ENCODE measurements around the gene ANKRD29. TPM values are rescaled to one million over a fixed set of nuclear protein-coding genes. Genes with fewer than 3 reads are reported as not detected.

ANKRD29 gene
- total and polyA plus RNA-seq, 2 of the 4 experiments (the other 2 are of a cell fraction) = 0.18 to 0.31 TPM

GRCh38 chr18:23578891-23579653 lies 83.6 kb downstream of the ANKRD29 start:
- no TSS peak for BruUV-seq (replicated peaks)
- no peak overlapping the region for H2BK5ac ChIP-seq (ENCODE audit: low read depth, low read length, poor library complexity, severe bottlenecking)
- H3K4me2 ChIP-seq (ENCODE audit: low read depth, low read length) = 0 out of 2 replicates have a peak overlapping the region, but pooled peaks have one; percentile 42
- no peak overlapping the region for H4K8ac ChIP-seq (ENCODE audit: low read depth in 2 of 2, low read length in 2 of 2)
- no peak overlapping the region for H2AFZ ChIP-seq (replicated peaks; ENCODE audit: low read length, poor library complexity)
- H3K4me3 ChIP-seq (ENCODE audit: insufficient read depth, low read depth, low read length) = no peak overlapping the region
- dilution Hi-C loops (cut with HindIII; ENCODE audit: low sequenced_read_pairs, unreplicated experiment) = no loop called here
- no peak overlapping the region; the same call in 2 of the 3 replicates for H2BK15ac ChIP-seq (ENCODE audit: low read depth, low read length)
- peaks cover 19 to 51% of the 10 kb centered on the region in 2 experiments for H3K79me1 ChIP-seq (ENCODE audit: low read depth in 1 of 2, low read length in 2 of 2)
- H3K23ac ChIP-seq (ENCODE audit: low read depth, low read length) = no peak overlapping the region
- no peak overlapping the region for H3K18ac ChIP-seq (ENCODE audit: low read depth, low read length)
- peak; percentile 49 for DNase-seq
- POLR2A ChIA-PET (ENCODE audit: unreplicated experiment) = no interaction called here
- H3K56ac ChIP-seq (ENCODE audit: extremely low read depth, insufficient read depth, low read length) = no peak overlapping the region
- peak overlapping the region; percentile 3; the same call in 1 of the 2 replicates for H2AK5ac ChIP-seq (ENCODE audit: low read depth, low read length)
- WGBS, 2 experiments (ENCODE audit: extremely low coverage in 2 of 2, insufficient read length in 1 of 2) = 96% methylated on average over 6 of the region's 8 CpGs; no CpG with 5 or more reads in 1 of the 2 experiments
- peaks cover 9% of the 10 kb centered on the region for H3K4me1 ChIP-seq (ENCODE audit: control insufficient read depth, insufficient read depth, low read length)
- H3K4ac ChIP-seq (ENCODE audit: low read depth, low read length) = no peak overlapping the region
- peaks cover 60% of the 10 kb centered on the region for H4K20me1 ChIP-seq (ENCODE audit: insufficient read depth, low read length)
- peak overlapping the region; percentile 31; the same call in 1 of the 2 replicates for H4K91ac ChIP-seq (ENCODE audit: insufficient read depth, low read depth, low read length)
- H3K9ac ChIP-seq (ENCODE audit: low read depth, low read length) = no peak overlapping the region
- no peak for ATAC-seq (ENCODE audit: low read depth)
- intact Hi-C loops (cut with micrococcal nuclease) = no loop called here
- CTCF ChIA-PET = no interaction called here
- no peak overlapping the region for H2BK120ac ChIP-seq (ENCODE audit: low read depth, low read length)
- peak overlapping the region; percentile 36; the same call in 1 of the 2 replicates for H2BK20ac ChIP-seq (ENCODE audit: low read depth, low read length)
- peaks cover 8% of the 10 kb centered on the region for H3K36me3 ChIP-seq (ENCODE audit: control insufficient read depth, insufficient read depth, low read length)
- peaks cover 5% of the 10 kb centered on the region; the same call in 1 of the 2 replicates for H3K27me3 ChIP-seq (ENCODE audit: control insufficient read depth, insufficient read depth, low read length)
- no peak overlapping the region for H2AK9ac ChIP-seq (replicated peaks; ENCODE audit: low read depth, low read length, poor library complexity)
- H3K27ac ChIP-seq (ENCODE audit: insufficient read depth, low read length) = no peak overlapping the region
- H4K5ac ChIP-seq (ENCODE audit: low read depth, low read length) = no peak overlapping the region
- H3K14ac ChIP-seq (replicated peaks; ENCODE audit: low read depth, low read length) = no peak overlapping the region
- H3K9me1 ChIP-seq (ENCODE audit: insufficient read depth, low read length) = peaks cover 26% of the 10 kb centered on the region
- peak; percentile 80 for TF ChIP-seq CEBPB (IDR thresholded peaks at IDR 0.05; ENCODE audit: low read depth, low read length)
- no peak for TF ChIP-seq CHD1 (IDR thresholded peaks at IDR 0.05; ENCODE audit: low read depth, low read length)
- in situ Hi-C loops (cut with MboI; ENCODE audit: low sequenced_read_pairs) = no loop called here
- no peaks in the 10 kb centered on the region for H3K9me3 ChIP-seq (ENCODE audit: control insufficient read depth, insufficient read depth, low read length)

Data from IMR-90 (cell line).